SU-DHL-6 (cell line): ENCODE results near the gene ZNF774.

Experiments
- CTCF ChIP-seq: fragments of 200-600 bp; sonication (generic); IDR thresholded peaks from one replicate; pipeline ENCODE4 v1.5.1; 2017; ENCODE audit warnings: antibody characterized with exemption, mild to moderate bottlenecking, low read length, moderate library complexity; ENCODE audit not compliant: insufficient read depth, poor library complexity, severe bottlenecking
- EZH2phosphoT487 ChIP-seq: fragments of 200-600 bp; sonication (generic), shearing (Covaris generic); conservative IDR thresholded peaks from 2 replicates; pipeline ENCODE4 v1.6.1; 2018; ENCODE audit warnings: mild to moderate bottlenecking, antibody characterized with exemption, low read length, moderate library complexity, mixed read lengths

GRCh38 chr15:90318591-90318990 lies 33.5 kb upstream of the ZNF774 start:
- no peak for TF ChIP-seq CTCF
- no peak for TF ChIP-seq EZH2phosphoT487
